COLO668 (cell line): ENCODE data around the gene SSRP1.
"Not testable (repeated sequence)": the region's sequence is repeated elsewhere in the genome, so short reads cannot be mapped to it uniquely, and the experiment has no call there.

Experiments
- DNase-seq: peaks from one replicate; lab custom pipeline; 2025; ENCODE audit not compliant: unreplicated experiment; lab: John Stamatoyannopoulos, UW

Gene SSRP1, protein sequence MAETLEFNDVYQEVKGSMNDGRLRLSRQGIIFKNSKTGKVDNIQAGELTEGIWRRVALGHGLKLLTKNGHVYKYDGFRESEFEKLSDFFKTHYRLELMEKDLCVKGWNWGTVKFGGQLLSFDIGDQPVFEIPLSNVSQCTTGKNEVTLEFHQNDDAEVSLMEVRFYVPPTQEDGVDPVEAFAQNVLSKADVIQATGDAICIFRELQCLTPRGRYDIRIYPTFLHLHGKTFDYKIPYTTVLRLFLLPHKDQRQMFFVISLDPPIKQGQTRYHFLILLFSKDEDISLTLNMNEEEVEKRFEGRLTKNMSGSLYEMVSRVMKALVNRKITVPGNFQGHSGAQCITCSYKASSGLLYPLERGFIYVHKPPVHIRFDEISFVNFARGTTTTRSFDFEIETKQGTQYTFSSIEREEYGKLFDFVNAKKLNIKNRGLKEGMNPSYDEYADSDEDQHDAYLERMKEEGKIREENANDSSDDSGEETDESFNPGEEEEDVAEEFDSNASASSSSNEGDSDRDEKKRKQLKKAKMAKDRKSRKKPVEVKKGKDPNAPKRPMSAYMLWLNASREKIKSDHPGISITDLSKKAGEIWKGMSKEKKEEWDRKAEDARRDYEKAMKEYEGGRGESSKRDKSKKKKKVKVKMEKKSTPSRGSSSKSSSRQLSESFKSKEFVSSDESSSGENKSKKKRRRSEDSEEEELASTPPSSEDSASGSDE

DNA sequence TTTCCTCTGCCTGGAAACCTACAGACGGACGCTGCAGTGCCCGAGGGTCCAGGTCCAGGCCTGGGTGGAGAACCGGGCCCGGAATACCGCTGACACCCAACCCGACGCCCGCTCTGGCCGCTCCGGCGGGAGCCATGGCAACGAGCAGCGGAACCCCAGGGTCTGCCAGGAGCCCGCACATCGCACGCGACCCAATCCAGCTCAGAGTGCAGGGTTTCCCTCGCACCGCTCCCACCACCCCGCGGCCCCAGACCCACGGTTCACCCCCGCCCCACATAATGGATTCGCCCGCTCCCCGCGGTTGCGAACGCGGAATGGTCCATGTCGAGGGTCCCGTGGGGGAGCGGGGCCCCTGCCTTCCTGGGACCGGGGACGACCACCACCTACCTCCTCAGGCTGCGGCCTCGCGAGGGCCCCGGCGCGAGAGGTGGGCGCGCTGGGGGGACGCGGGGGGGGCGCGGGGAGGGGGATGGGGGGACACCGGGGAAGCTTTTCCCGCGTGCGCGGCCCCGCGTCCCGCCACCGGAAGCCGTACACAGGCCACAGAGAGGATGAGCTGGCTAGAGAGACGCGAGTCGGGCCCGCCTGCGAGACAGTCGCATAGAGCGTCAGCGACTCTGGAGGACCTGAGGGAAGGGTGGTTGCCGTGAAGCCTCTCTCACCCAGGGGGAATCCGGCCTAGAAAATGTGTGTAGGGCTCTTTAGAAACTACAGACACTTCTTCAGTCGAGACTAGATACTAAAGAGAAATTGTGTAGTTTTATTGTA, at the start of gene SSRP1:
SSRP1 (minus strand) TSS at position 550 of the 768 bp plus-strand sequence. CDS start 771 bp downstream, outside the sequence.
- peak; percentile 90 for DNase-seq

DNA sequence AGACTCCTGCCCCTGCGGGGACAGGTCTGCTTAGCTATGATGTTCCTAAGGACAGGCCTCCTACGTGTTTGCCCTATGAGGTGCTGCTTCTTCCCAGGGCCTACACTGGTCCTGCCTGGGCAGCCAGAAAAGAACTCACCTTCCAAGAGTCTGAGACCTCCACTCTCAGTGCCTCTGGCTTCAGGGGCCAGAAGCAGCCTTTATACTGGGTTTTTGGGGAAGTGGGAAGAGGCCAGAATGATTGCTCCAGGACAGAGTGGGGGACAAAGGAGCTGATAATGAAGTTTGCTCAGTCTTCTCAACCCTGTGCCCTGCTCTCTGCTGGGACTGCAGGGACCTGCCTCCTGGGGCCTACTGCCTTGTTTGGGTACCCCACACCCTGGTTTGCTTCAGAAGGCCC, 45.3 kb upstream of the SSRP1 start, which contains the start of gene PRG3:
PRG3 (minus strand) TSS at position 176 of the 400 bp plus-strand sequence. CDS start 442 bp downstream, outside the sequence.
- DNase-seq = no peak

DNA sequence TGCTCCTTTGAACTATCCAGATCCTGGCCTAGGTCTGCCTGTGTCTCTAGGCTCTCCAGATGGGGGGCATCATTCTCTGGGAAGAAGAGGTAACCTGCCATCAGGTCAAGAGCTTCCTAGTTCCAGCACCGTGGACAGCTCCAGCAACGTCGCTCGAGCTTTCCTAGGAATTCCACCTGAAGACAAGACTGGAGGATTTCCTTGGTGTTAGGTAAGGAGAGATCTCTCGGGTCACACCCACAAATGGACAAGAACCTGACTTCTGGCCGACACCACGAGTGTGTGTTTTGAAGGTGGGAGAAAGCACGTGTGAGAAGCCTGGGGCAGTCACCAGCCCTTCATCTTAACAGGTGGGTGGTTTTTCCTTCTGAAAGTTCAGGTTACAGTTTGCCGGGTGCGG, 44.0 kb upstream of the SSRP1 start:
- DNase-seq = no peak

DNA sequence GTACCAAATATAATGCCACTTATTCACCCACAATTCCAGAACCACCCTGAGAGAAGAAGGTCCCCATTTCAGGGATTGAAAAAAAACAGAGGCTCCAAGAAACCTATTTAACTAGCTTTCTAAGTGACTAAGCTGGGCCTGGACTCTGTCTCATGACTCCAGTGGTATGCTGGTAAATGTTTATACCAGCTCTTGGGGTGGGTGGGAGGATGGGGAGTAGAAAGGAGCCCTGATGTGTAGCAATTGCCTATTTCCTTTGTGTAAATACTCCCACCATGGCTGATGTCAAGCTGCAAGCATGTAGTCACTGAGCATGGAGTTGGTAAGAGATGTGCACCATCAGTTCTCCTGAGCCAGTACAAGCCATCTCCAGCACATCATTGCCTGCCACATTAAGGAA, 42.5 kb upstream of the SSRP1 start:
- DNase-seq = no peak

DNA sequence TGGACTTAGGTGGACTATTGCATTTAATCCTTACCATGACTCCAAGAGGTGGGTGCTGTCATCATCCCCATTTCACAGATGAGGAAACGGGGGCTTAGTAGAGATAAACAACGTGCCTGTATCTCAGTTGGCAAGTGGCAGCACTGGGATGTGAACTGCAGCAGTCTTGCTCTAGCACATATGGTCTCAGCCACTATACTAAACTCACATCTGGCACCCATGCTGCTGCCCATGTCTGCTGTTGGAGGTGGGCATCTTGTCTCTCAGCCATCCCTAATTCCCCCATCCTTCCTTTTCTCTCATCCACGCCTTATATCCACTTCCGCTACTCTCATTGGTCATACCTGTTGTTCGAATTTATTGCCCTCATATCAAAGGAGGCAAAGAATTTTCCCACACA, 41.4 kb upstream of the SSRP1 start:
- DNase-seq = no peak

DNA sequence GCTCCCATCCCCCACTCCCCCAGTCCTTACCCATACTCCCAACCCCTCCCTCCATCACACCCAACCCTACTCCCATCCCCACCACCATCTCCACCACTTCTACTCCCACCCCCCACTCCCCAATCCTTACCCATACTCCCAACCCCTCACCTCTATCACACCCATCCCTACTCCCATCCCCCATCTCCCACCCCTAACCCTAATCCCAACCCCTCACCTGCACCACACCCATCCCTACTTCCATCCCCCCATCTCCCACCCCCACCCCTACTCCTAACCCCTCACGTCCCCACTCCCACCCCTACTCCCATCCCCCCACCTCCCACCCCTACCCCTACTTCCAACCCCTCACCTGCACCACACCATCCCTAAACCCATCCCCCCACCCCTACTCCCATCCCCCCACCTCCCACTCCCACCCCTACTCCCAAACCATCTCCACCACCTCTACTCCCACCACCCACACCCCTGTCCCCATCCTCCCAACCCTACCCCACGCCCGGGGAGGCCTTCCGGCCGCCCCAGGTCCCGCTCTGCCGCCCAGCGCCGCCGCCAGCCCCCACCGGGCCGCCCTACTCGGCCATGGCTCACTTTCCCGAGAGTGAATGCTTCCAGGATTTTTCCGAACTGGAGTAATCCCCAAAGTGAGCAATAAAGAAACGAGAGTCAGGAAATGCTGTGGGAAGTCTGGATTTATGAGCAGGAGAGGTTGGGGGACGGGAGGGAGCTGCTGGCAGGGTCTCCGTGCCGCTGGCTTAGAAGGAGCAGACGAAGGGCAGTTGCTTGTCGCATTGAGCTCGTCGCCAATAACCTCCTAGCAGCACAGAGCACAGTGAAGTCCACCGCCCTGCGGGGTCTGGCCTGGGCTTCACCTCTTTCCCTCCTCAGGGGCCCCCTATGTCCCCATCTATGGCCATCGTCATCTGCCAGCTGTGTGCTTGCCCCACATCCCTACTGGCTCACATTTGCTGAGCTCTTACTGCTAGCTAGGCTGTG, 40.7 kb upstream of the SSRP1 start:
- no peak for DNase-seq

DNA sequence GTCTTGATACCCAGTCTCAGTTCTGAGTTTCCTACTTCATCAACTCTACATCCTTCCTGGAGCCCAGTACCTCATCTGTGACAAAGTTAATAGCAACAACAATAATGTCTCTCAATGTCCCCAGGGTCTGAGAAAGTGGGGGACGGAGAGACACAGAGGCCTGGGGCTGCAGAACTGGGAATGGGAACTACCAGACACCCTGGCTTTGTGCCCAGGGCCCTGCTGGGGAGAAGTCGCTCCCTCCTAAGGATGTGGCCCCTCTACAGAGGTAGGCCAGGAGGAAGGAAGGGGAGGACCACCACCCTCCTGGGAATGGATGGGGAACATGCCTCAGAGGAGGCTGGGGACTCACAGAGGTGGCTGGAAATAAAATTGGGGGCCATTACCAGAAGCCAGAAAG, 39.8 kb upstream of the SSRP1 start:
- DNase-seq = no peak

DNA sequence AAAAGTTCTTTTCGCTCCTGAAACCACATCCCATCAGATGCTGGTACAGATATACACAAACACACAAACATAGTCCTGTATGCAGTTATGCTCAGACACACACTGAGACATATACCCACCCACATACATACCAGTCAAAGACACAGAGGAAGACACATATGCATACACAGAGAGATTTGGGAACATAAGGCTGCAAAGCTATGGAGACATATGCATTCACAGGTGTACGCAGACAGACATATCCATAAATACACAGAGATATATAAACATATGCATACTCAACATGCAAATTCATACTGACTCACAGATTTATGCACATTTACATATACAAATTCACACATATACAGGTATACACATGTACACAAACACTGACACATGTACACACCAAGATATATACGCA, 39.3 kb upstream of the SSRP1 start:
- DNase-seq = no peak

DNA sequence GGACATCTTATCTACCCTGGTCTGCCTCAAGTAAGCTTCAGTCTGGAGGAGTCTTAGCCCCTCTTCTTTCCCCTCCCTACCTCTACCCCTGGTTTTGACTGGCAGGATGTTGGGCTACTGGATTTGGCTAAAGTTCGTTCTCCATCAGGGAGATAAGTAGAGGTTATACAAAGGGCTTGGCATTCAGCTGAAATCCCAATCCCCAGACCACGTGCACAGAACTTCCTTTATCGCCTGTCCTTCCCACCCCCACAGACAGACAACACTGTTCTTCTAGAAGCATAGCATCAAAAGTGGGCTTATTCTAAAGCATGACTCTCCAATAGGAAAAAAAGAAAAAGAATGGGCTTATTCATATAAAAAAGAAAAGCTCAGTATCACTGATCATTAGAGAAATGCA, 37.5 kb upstream of the SSRP1 start:
- no peak for DNase-seq

DNA sequence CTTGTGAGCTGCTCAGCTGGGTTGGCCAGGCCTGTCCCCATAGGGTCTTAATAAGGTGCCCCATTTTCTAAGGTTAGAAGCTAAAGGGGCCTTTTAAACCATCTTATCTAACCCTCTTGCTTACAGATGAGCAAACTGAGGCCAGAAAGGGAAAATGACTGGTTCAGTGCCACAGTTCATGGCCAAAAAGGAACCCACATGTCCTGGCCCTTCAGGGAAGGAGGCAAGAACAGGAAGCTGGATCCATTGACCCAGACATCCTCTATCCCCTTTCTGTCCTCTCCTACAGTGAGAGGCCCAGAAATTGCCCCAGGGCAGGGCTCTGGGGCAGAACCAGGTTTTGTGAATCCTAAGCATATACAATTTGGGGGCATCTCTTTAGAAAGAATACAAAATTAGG, 35.2 kb upstream of the SSRP1 start:
- DNase-seq = no peak

DNA sequence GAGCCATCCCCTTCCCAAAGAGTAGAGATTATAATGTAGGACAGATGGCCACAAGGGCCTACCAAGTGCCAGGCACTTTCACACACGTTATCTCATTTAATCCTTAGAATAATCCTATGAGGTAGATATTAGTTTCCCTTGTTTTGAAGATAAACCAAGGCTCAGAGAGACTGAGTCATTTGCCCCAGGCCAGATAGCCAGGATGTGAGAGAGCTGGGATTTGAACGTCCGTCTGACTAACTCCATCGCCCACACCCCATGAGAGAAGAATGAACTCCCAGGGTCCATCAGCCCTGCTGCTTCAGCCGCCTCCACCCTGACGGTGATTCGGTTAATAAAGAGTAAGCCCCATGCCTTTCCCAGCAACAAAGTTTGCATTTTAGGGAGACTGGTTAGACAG, 34.6 kb upstream of the SSRP1 start:
- no peak for DNase-seq

DNA sequence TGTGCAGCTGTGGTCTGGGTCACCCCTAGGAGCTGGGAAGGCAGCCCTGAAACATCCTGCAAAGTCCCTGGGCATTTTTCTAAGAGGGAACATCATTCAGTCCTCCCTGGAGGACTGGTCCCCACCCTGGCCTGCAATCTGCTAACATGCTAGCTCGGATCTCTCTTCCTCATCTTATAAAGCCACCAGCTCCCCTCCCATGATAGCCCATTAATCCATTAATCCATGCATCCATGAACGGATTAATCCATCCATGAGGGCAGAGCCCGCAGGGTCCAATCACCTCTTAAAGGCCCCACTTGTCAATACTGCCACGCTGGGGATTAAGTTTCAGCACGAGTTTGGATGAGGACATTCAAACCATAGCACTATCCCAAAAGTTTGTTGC, 33.1 kb upstream of the SSRP1 start:
- no peak for DNase-seq

DNA sequence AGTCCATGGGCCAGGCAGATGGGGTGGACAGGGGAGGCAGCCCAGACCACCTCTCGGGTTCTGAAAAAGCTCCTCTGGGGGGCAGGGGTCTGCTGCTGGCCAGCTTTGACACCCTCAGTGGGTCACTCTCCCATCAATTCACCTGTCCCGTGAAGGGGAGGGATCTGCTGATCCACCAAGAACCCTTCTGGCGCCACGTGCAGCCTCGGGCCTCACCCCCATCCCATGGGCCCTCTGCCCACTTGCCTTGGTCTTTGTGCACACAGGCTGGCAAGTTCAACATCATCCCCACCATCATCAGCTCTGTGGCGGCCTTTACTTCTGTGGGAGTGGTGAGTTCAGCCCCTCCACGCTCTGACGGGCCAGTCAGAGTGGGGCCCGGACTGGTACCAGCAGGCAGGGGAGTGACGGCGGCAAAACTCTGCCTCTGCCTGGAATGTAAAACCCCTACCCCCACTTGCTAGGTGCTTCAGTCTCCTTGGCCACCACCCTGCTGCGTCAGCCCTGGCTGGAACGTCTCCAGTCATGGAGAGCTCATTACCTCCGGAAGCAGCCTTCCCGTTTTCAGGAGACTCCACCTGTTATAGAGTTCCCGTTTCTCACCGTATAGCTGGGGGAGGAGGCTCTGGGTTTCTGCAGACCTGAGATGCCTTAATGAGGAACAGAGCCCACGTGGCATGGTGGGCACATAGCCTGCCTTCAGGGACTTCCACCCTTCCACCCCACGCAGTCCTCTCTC, 32.6 kb upstream of the SSRP1 start:
- no peak for DNase-seq

DNA sequence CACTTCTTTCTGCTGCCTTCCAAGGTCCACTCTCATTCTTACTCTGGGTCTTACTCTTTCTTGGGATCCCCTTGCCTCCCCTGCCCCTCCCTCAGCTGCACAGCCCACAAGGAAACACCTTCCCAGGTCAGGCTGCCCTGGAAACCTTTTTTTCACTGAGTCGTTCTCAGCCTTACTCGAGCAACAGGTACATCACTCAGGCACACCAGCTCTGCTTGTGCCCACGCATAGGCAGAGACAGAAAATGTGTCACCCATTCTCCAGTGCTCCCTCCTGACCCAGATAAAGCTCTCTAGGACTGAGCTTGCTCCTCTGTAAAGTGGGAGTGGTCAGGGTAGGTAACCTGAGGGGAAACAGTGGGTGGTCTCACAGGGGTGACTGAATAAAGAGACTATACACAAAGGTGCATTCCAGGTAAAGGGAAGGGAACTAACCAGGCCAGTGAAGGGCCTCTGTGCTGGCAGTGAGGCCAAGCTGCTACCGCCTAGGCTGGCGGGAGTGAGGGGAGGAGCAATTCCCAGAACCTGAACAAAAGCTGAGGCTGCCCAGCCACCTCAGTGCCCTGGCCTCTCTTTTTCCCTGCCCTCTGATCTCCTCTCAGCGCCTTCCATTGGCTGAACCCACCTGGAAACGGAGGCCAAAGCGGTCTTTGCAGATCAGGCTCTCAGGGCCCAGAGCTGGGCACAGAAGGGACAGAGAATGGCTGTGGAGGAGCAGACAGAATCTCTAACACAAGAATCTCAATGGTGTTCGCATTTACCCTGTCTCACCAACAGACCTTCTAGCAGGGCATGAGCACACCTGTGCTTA, 29.4 kb upstream of the SSRP1 start:
- DNase-seq = no peak

DNA sequence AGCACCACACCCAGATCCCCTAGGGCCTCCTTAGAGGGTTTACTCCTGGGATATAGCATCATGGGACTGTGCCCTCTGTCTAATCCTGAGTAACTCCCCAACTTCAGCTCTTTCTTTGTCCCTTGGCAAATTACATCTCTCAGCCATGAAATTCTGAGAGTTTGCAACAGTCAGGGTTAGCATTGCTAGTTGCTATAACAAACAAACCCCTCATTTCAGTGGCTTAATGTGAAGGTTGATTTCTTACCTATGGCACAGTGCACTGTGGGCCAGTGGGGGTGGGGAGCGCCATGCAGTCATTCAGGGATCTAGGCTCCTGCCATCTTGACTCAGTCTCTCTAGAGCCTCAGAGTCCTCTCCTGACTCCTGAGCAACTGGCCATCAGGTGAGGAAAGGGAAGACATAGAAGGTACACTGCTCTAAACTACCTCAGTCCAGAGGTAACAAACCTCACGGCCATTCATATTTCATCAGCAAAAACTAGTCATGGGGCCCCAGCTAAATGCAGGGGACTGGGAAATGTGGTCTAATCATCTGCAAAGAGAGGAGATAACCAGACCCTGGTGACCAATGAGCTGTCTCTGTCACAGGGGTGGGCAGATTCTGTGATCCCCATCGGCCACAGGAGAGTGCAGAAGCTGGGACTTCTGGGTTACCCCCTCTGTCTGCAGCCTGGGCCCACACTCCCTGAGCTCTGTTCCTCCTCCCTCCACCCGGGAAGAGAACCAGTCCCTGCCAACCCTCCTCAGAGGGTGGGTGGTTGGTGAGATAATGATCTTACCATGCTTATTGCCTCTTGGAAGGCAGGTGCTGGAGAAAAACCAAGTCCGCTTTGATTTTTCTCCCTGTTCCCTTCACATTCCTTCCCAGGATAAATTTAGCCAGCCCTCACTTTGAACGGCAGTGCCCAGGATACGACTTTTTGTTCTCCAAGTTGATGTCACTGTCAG, 27.7 kb upstream of the SSRP1 start:
- no peak for DNase-seq

DNA sequence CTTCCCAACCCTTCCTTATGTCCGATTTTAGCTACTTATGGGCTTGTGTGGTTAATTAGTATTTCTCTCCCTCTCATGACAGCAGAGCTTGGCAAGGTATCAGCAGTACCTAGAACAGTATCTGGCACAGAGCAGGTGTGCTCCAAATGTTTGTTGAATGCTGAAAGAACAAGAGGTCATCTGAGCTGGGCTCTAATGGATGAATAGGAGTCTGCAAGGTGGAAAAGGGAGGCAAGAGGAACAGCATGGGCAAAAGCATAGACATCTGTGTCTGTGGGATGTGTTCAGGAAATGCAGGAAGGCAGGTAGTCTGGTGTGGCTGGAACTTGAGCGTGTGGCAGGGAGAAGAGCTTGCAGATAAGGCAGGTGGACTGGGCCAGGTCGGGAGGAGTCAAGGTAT, 26.2 kb upstream of the SSRP1 start:
- no peak for DNase-seq

DNA sequence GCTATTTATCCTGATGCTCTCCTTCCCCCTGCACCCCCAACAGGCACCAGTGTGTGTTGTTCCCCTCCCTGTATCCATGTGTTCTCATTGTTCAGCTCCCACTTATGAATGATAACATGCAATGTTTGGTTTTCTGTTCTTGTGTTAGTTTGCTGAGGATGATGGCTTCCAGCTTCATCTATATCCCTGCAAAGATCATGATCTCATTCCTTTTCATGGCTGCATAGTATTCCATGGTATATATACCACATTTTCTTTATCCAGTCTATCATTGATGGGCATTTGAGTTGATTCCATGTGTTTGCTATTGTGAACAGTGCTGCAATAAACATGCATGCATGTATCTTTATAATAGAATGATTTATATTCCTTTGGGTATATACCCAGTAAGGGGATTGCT, 25.7 kb upstream of the SSRP1 start:
- DNase-seq = not testable (repeated sequence)

DNA sequence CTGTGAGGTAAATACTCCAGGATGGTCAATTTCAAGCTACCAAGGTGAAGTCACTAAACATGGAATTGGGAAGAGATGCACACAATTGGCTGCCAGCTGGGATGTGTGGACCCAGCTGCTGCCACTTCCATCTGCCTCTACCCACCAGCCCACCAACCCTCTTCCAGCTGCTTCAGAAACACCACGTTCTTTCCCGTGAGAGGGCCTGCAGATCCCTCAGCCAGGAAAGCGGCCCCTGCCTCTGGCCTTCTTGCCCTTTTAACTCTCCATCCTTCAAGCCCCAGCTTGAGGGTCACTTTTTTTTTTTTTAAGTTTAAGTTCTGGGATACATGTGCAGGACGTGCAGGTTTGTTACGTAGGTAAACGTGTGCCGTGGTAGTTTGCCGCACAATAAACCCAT, 25.3 kb upstream of the SSRP1 start:
- DNase-seq = no peak
